UCSD-AML1 (cell line): Measurements from ENCODE around the gene RNF7.
"Not testable (repeated sequence)": the region's sequence is repeated elsewhere in the genome, so short reads cannot be mapped to it uniquely, and the experiment has no call there.

Source experiments
- DNase-seq: peaks from one replicate; lab custom pipeline; 2025; ENCODE audit not compliant: unreplicated experiment; lab: John Stamatoyannopoulos, UW

The RNF7 gene

GRCh38 chr3:141777957-141778813, 40.1 kb downstream of the RNF7 start:
- DNase-seq: no peak

GRCh38 chr3:141779667-141780066, 41.6 kb downstream of the RNF7 start:
- DNase-seq: no peak

GRCh38 chr3:141782386-141782932, 44.4 kb downstream of the RNF7 start:
- no peak for DNase-seq

- no peak for DNase-seq
Observed at GRCh38 chr3:141783632-141784031, 45.5 kb downstream of the RNF7 start.

GRCh38 chr3:141784096-141784495, 46.0 kb downstream of the RNF7 start:
- no peak for DNase-seq

GRCh38 chr3:141784531-141784930, 46.4 kb downstream of the RNF7 start:
- DNase-seq: no peak

GRCh38 chr3:141788149-141788548, 50.1 kb downstream of the RNF7 start:
- no peak for DNase-seq

- not testable (repeated sequence) for DNase-seq
Observed at GRCh38 chr3:141788750-141789149, 50.7 kb downstream of the RNF7 start.

- no peak for DNase-seq
Observed at GRCh38 chr3:141789281-141789680, 51.2 kb downstream of the RNF7 start.

- no peak for DNase-seq
Observed at GRCh38 chr3:141790171-141790570, 52.1 kb downstream of the RNF7 start.

- no peak for DNase-seq
Observed at GRCh38 chr3:141792495-141792894, 54.4 kb downstream of the RNF7 start.

GRCh38 chr3:141793476-141794260, 55.6 kb downstream of the RNF7 start:
- no peak for DNase-seq

GRCh38 chr3:141795276-141795675, 57.2 kb downstream of the RNF7 start:
- no peak for DNase-seq

GRCh38 chr3:141795741-141796080, 57.6 kb downstream of the RNF7 start:
- no peak for DNase-seq

- peak; percentile 43 for DNase-seq
Observed at GRCh38 chr3:141796081-141796888, 58.2 kb downstream of the RNF7 start.
